ENCODE results near the gene PLGRKT.

DNA sequence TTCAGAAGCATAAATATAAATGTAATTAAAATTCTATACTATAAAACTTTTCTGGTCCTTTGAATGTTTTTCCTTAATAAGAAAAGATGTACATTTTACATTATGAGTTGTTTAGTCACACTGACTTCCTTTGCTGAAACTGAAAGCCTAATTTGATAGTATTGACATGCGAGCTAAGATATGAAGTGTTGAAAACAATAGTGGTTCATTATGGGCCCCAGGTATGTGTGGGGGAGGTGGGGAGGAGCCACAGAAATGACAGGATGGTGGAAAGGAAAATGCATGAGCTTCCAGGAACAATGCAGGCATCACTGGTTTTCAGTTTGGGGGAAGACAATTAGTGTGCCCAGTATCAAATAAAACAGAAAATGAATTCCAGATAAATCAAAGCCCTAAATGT is 62.6 kb downstream of the PLGRKT start:
- TF ChIP-seq TEAD4 (CRISPR knock-in tag; IDR thresholded peaks at IDR 0.05) (no peak), ATF1 (CRISPR knock-in tag; IDR thresholded peaks at IDR 0.05) (no peak), ATF2 (CRISPR knock-in tag; IDR thresholded peaks at IDR 0.05; ENCODE audit: borderline replicate concordance, low read depth) (no peak)
- TF ChIP-seq, protein P1, sequence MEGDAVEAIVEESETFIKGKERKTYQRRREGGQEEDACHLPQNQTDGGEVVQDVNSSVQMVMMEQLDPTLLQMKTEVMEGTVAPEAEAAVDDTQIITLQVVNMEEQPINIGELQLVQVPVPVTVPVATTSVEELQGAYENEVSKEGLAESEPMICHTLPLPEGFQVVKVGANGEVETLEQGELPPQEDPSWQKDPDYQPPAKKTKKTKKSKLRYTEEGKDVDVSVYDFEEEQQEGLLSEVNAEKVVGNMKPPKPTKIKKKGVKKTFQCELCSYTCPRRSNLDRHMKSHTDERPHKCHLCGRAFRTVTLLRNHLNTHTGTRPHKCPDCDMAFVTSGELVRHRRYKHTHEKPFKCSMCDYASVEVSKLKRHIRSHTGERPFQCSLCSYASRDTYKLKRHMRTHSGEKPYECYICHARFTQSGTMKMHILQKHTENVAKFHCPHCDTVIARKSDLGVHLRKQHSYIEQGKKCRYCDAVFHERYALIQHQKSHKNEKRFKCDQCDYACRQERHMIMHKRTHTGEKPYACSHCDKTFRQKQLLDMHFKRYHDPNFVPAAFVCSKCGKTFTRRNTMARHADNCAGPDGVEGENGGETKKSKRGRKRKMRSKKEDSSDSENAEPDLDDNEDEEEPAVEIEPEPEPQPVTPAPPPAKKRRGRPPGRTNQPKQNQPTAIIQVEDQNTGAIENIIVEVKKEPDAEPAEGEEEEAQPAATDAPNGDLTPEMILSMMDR (IDR thresholded peaks at IDR 0.05) = no peak
- TF ChIP-seq, protein P2, sequence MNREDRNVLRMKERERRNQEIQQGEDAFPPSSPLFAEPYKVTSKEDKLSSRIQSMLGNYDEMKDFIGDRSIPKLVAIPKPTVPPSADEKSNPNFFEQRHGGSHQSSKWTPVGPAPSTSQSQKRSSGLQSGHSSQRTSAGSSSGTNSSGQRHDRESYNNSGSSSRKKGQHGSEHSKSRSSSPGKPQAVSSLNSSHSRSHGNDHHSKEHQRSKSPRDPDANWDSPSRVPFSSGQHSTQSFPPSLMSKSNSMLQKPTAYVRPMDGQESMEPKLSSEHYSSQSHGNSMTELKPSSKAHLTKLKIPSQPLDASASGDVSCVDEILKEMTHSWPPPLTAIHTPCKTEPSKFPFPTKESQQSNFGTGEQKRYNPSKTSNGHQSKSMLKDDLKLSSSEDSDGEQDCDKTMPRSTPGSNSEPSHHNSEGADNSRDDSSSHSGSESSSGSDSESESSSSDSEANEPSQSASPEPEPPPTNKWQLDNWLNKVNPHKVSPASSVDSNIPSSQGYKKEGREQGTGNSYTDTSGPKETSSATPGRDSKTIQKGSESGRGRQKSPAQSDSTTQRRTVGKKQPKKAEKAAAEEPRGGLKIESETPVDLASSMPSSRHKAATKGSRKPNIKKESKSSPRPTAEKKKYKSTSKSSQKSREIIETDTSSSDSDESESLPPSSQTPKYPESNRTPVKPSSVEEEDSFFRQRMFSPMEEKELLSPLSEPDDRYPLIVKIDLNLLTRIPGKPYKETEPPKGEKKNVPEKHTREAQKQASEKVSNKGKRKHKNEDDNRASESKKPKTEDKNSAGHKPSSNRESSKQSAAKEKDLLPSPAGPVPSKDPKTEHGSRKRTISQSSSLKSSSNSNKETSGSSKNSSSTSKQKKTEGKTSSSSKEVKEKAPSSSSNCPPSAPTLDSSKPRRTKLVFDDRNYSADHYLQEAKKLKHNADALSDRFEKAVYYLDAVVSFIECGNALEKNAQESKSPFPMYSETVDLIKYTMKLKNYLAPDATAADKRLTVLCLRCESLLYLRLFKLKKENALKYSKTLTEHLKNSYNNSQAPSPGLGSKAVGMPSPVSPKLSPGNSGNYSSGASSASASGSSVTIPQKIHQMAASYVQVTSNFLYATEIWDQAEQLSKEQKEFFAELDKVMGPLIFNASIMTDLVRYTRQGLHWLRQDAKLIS (CRISPR knock-in tag; IDR thresholded peaks at IDR 0.05; ENCODE audit: borderline replicate concordance) = no peak
- TF ChIP-seq, protein P3, sequence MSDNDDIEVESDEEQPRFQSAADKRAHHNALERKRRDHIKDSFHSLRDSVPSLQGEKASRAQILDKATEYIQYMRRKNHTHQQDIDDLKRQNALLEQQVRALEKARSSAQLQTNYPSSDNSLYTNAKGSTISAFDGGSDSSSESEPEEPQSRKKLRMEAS (CRISPR knock-in tag; IDR thresholded peaks at IDR 0.05) = no peak
